H1 (cell line): ENCODE measurements around the gene KRT72. TPM values are rescaled to one million over a fixed set of nuclear protein-coding genes. Genes with fewer than 3 reads are reported as not detected.

Source experiments
- CTCF ChIA-PET: fragments of 300-600 bp; sonication (Branson Sonifier 250); formaldehyde crosslinking; loops from one replicate; lab custom pipeline; 2021; ENCODE audit not compliant: partially characterized antibody; lab: Charles Lee
- POLR2A ChIA-PET: fragments of 300-600 bp; sonication (Branson Sonifier 250); formaldehyde crosslinking; loops from one replicate; lab custom pipeline; 2021; ENCODE audit warnings: inconsistent platforms; ENCODE audit not compliant: partially characterized antibody; lab: Charles Lee
- DNase-seq, 2 experiments: peaks; one replicate each; pipeline versions ENCODE4 v3.0.0 to v3.0.0-alpha.2; 2010 to 2022; ENCODE audit warnings: low spot score in 2 of 2, low read depth in 1 of 2, mixed read lengths in 1 of 2
- FAIRE-seq: peaks from 2 replicates; lab custom pipeline; 2011; peaks lifted over from hg19 to GRCh38; lab: Jason Lieb, UNC
- H2AFZ ChIP-seq: 2 replicates; pipeline ENCODE4 v1.8.1; 2012; ENCODE audit warnings: low read length, inconsistent platforms
- H2AK5ac ChIP-seq: 2 replicates; pipeline ENCODE4 v1.6.1; 2013; ENCODE audit warnings: low read depth, low read length
- H2BK120ac ChIP-seq: replicated peaks from 2 replicates; pipeline ENCODE3; 2013; ENCODE audit warnings: low read depth, low read length, inconsistent platforms
- H2BK12ac ChIP-seq: 2 replicates; pipeline ENCODE4 v1.6.1; 2013; ENCODE audit warnings: low read depth, low read length
- H2BK15ac ChIP-seq: 2 replicates; pipeline ENCODE4 v1.6.1; 2013; ENCODE audit warnings: low read length
- H2BK20ac ChIP-seq: 2 replicates; pipeline ENCODE4 v1.6.1; 2013; ENCODE audit warnings: low read length
- H2BK5ac ChIP-seq: 2 replicates; pipeline ENCODE4 v1.6.1; 2013; ENCODE audit warnings: low read depth, low read length
- H3K14ac ChIP-seq: 2 replicates; pipeline ENCODE4 v1.6.1; 2013; ENCODE audit warnings: inconsistent platforms; ENCODE audit not compliant: insufficient read length
- H3K18ac ChIP-seq: 2 replicates; pipeline ENCODE4 v1.6.1; 2013; ENCODE audit warnings: low read length; ENCODE audit errors: extremely low read depth
- H3K23ac ChIP-seq: 2 replicates; pipeline ENCODE4 v1.6.1; 2013; ENCODE audit warnings: inconsistent platforms; ENCODE audit not compliant: insufficient read length
- H3K23me2 ChIP-seq: 2 replicates; pipeline ENCODE4 v1.6.1; 2013; ENCODE audit warnings: low read depth, low read length
- H3K27ac ChIP-seq: 2 replicates; pipeline ENCODE4 v1.6.1; 2011; ENCODE audit warnings: low read depth, low read length, inconsistent platforms
- H3K27me3 ChIP-seq, 4 experiments: replicated peaks in 1 of 4; 1 replicate in 1 of 4; 2 replicates in 3 of 4; pipeline versions ENCODE4 v1.6.1 to v1.8.1; 2011 to 2013; ENCODE audit warnings: low read length in 3 of 4, mild to moderate bottlenecking in 3 of 4, inconsistent platforms in 2 of 4, mixed read lengths in 2 of 4, moderate library complexity in 1 of 4; ENCODE audit not compliant: control insufficient read depth in 3 of 4, insufficient read depth in 3 of 4; ENCODE audit errors: extremely low read depth in 1 of 4
- H3K36me3 ChIP-seq, 4 experiments: 2 replicates each; pipeline versions ENCODE4 v1.6.1 to v1.8.1; 2011 to 2013; ENCODE audit warnings: mild to moderate bottlenecking in 4 of 4, low read length in 3 of 4, moderate library complexity in 2 of 4, control low read depth in 1 of 4, inconsistent platforms in 1 of 4; ENCODE audit not compliant: insufficient read depth in 4 of 4, control insufficient read depth in 2 of 4
- H3K4ac ChIP-seq: replicated peaks from 2 replicates; pipeline ENCODE3; 2013; ENCODE audit warnings: low read length, low read depth, mixed read lengths, inconsistent platforms; ENCODE audit not compliant: insufficient read length
- H3K4me1 ChIP-seq, 4 experiments: replicated peaks in 1 of 4; 1 replicate in 1 of 4; 2 replicates in 3 of 4; pipeline versions ENCODE4 v1.6.1 to v1.8.1; 2011 to 2013; ENCODE audit warnings: low read length in 3 of 4, inconsistent platforms in 2 of 4, mixed read lengths in 1 of 4; ENCODE audit not compliant: insufficient read depth in 4 of 4, control insufficient read depth in 3 of 4
- H3K4me2 ChIP-seq, 2 experiments: 2 replicates each; pipeline versions ENCODE4 v1.6.1 to v1.8.1; 2011 to 2013; ENCODE audit warnings: low read depth in 2 of 2, low read length in 2 of 2, control low read depth in 1 of 2, inconsistent platforms in 1 of 2, mild to moderate bottlenecking in 1 of 2; ENCODE audit not compliant: insufficient read depth in 1 of 2
- H3K4me3 ChIP-seq, 4 experiments: fragments of 200-600, 300-600 bp in 1 of 4; sonication (generic), shearing (Covaris generic), sonication (Bioruptor Twin) in 1 of 4; 2 replicates each; pipeline versions ENCODE4 v1.5.1 to v1.8.1; 2011 to 2016; ENCODE audit warnings: low read length in 4 of 4, low read depth in 3 of 4, control low read depth in 2 of 4, inconsistent platforms in 2 of 4, mild to moderate bottlenecking in 2 of 4, mixed read lengths in 1 of 4, moderate library complexity in 1 of 4; ENCODE audit not compliant: insufficient read depth in 2 of 4; ENCODE audit errors: extremely low read depth in 1 of 4
- H3K56ac ChIP-seq: replicated peaks from 2 replicates; pipeline ENCODE3; 2013; ENCODE audit warnings: low read depth, mild to moderate bottlenecking, mixed read lengths, low read length, inconsistent platforms; ENCODE audit not compliant: insufficient read length
- H3K79me1 ChIP-seq: 2 replicates; pipeline ENCODE4 v1.6.1; 2013; ENCODE audit warnings: low read depth, low read length, control low read depth
- H3K79me2 ChIP-seq, 2 experiments: 2 replicates each; pipeline versions ENCODE4 v1.6.1 to v1.8.1; 2012 to 2013; ENCODE audit warnings: low read length in 2 of 2, mild to moderate bottlenecking in 2 of 2, inconsistent platforms in 1 of 2; ENCODE audit not compliant: insufficient read depth in 2 of 2, control insufficient read depth in 1 of 2
- H3K9ac ChIP-seq, 4 experiments: replicated peaks in 1 of 4; 1 replicate in 1 of 4; 2 replicates in 3 of 4; pipeline versions ENCODE4 v1.6.1 to v1.8.1; 2011 to 2013; ENCODE audit warnings: low read depth in 3 of 4, low read length in 3 of 4, control low read depth in 2 of 4, mild to moderate bottlenecking in 2 of 4, moderate library complexity in 2 of 4, inconsistent platforms in 1 of 4; ENCODE audit errors: extremely low read depth in 1 of 4
- H3K9me3 ChIP-seq, 2 experiments: 2 replicates each; pipeline versions ENCODE4 v1.6.1 to v1.8.1; 2012 to 2013; ENCODE audit warnings: mild to moderate bottlenecking in 2 of 2, moderate library complexity in 2 of 2, control low read depth in 1 of 2, inconsistent platforms in 1 of 2, low read depth in 1 of 2, low read length in 1 of 2, mixed read lengths in 1 of 2; ENCODE audit not compliant: insufficient read depth in 2 of 2
- H4K20me1 ChIP-seq, 2 experiments: replicated peaks in 1 of 2; 2 replicates each; pipeline versions ENCODE3 to v1.8.1; 2011 to 2013; ENCODE audit warnings: inconsistent platforms in 2 of 2, low read length in 2 of 2, mild to moderate bottlenecking in 1 of 2; ENCODE audit not compliant: insufficient read depth in 2 of 2, control insufficient read depth in 1 of 2
- H4K5ac ChIP-seq: 2 replicates; pipeline ENCODE4 v1.6.1; 2013; ENCODE audit warnings: low read length, low read depth, mixed read lengths, inconsistent platforms; ENCODE audit not compliant: insufficient read length
- H4K8ac ChIP-seq: 2 replicates; pipeline ENCODE4 v1.8.0; 2013; ENCODE audit warnings: mild to moderate bottlenecking, moderate library complexity, low read length, inconsistent platforms; ENCODE audit not compliant: insufficient read depth; ENCODE audit errors: extremely low read depth
- H4K91ac ChIP-seq: replicated peaks from 2 replicates; pipeline ENCODE3; 2013; ENCODE audit warnings: low read length, mixed read lengths, inconsistent platforms; ENCODE audit not compliant: insufficient read length
- BCL11A ChIP-seq, 2 experiments: IDR thresholded peaks; one replicate each; pipeline ENCODE4 v1.6.1; 2011; ENCODE audit warnings: low read depth in 2 of 2, low read length in 2 of 2, mild to moderate bottlenecking in 2 of 2
- BRCA1 ChIP-seq: IDR thresholded peaks from 2 replicates; pipeline ENCODE4 v1.6.1; 2012; ENCODE audit warnings: low read depth, low read length, improper control_type of control experiment
- CHD2 ChIP-seq: IDR thresholded peaks from 2 replicates; pipeline ENCODE4 v1.6.1; 2012; ENCODE audit warnings: low read length, improper control_type of control experiment
- CTBP2 ChIP-seq: IDR thresholded peaks from 2 replicates; pipeline ENCODE4 v1.7.0; 2011; ENCODE audit warnings: borderline replicate concordance, mild to moderate bottlenecking, moderate library complexity, mixed read lengths, low read length; ENCODE audit not compliant: insufficient read depth, insufficient read length
- JUND ChIP-seq: IDR thresholded peaks from 2 replicates; pipeline ENCODE4 v1.6.1; 2011; ENCODE audit warnings: mild to moderate bottlenecking, improper control_type of control experiment, low read length
- KDM4A ChIP-seq: IDR thresholded peaks from one replicate; pipeline ENCODE4 v1.7.1; 2012; ENCODE audit warnings: low read depth, mild to moderate bottlenecking, moderate library complexity, low read length, inconsistent platforms; ENCODE audit not compliant: severe bottlenecking
- KDM5A ChIP-seq: fragments of 200-600 bp; IDR thresholded peaks from 2 replicates; pipeline ENCODE4 v1.7.1; 2012; ENCODE audit warnings: mild to moderate bottlenecking, low read length, inconsistent platforms, mixed read lengths
- NANOG ChIP-seq: IDR thresholded peaks from 2 replicates; pipeline ENCODE4 v1.6.1; 2011; ENCODE audit warnings: low read length, low read depth, mild to moderate bottlenecking, inconsistent platforms; ENCODE audit not compliant: insufficient read depth, poor library complexity, severe bottlenecking
- NRF1 ChIP-seq: IDR thresholded peaks from 2 replicates; pipeline ENCODE4 v1.6.1; 2011; ENCODE audit warnings: mild to moderate bottlenecking, low read depth, low read length, improper control_type of control experiment
- PHF8 ChIP-seq: fragments of 200-600 bp; sonication (generic); conservative IDR thresholded peaks from 2 replicates; pipeline ENCODE4 v1.7.1; 2012; ENCODE audit warnings: low read depth, mild to moderate bottlenecking, inconsistent platforms, low read length, moderate library complexity
- POLR2A ChIP-seq, 2 experiments: IDR thresholded peaks; 1 replicate in 1 of 2; 2 replicates in 1 of 2; pipeline ENCODE4 v1.6.1; 2011; ENCODE audit warnings: low read depth in 2 of 2, low read length in 2 of 2, mild to moderate bottlenecking in 2 of 2; ENCODE audit errors: control extremely low read depth in 1 of 2
- RFX5 ChIP-seq: IDR thresholded peaks from 2 replicates; pipeline ENCODE4 v1.6.1; 2011; ENCODE audit warnings: low read depth, low read length, improper control_type of control experiment, borderline replicate concordance
- SIN3A ChIP-seq, 2 experiments: IDR thresholded peaks in 1 of 2; conservative IDR thresholded peaks in 1 of 2; 2 replicates each; pipeline ENCODE4 v1.6.1; 2011 to 2012; ENCODE audit warnings: low read length in 2 of 2, improper control_type of control experiment in 1 of 2, low read depth in 1 of 2, mild to moderate bottlenecking in 1 of 2
- YY1 ChIP-seq: IDR thresholded peaks from 2 replicates; pipeline ENCODE4 v1.6.1; 2011; ENCODE audit warnings: low read depth, mild to moderate bottlenecking, low read length
- WGBS, 2 experiments: shearing (Covaris generic) in 1 of 2; methylation state at CpG; one replicate each; pipeline versions ENCODE4 v1.1.6 to v1.1.7; 2013 to 2015; ENCODE audit warnings: low lambda C conversion rate in 2 of 2, mixed read lengths in 2 of 2, inconsistent platforms in 1 of 2, low coverage in 1 of 2, missing lambda C conversion rate in 1 of 2; ENCODE audit not compliant: insufficient replicate concordance in 2 of 2, insufficient coverage in 1 of 2, insufficient read length in 1 of 2; ENCODE audit errors: extremely low coverage in 1 of 2, missing lambda C conversion rate in 1 of 2; 5-methylcytosine and 5-hydroxymethylcytosine counted together
- polyA plus RNA-seq, 7 experiments: library from polyadenylated mRNA; depleted of rRNA in 3 of 7; stranded (reverse) in 5 of 7; unstranded in 2 of 7; fragments of >200 nt in 5 of 7; fragments of 200-250 nt in 2 of 7; gene quantifications; 1 replicate in 5 of 7; 2 replicates in 1 of 7; 4 replicates in 1 of 7; pipeline versions ENCODE4 v1.2.1 to v1.2.3, GENCODE V29; 2011 to 2013; ENCODE audit warnings: missing spikeins in 2 of 7, mixed read lengths in 2 of 7
- total RNA-seq: library from RNA; stranded (reverse); fragmentation: NEBNext Ultra II Directional; extraction: Animal tissue kit (Norgen Biotek cat#: 25700); gene quantifications from 2 replicates; pipeline ENCODE4 v1.2.1, GENCODE V29; 2021
- TF ChIP-seq, protein P1 (sequence below): IDR thresholded peaks from 2 replicates; pipeline ENCODE4 v1.6.1; 2012; ENCODE audit warnings: inconsistent platforms

Gene KRT72
- total and polyA plus RNA-seq, 2 of the 8 experiments (the other 6 are each of a cell fraction or from before 2014, with no cell fraction given) = not detected

DNA sequence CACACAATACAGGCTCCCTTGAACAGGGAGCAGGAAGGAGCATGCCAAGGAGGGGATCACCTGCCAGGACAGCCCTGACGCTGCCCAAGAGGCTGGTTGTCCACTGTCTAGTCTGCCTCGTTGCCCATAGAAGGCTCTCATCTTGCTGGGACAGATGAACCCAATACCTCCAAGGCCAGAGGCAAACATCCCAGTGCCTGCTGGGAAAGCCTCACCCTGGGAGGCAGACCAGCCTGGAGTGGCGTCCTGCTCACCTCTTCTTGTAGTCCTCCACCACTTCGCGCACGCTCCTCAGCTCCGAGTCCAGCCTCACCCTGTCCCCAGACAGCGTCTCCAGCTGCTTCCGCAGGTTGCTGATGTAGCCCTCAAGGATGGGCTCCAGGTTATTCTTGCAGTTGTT, 14.6 kb upstream of the KRT72 start:
- Histone ChIP-seq H4K5ac (no peak overlapping the region), H3K4ac (no peak overlapping the region), H2AFZ (no peak overlapping the region), H3K23me2 (no peaks in the 10 kb centered on the region), H3K36me3 (no peaks in the 10 kb centered on the region), H3K18ac (no peak overlapping the region), H2BK5ac (no peak overlapping the region), H2AK5ac (no peak overlapping the region), H3K79me1 (no peaks in the 10 kb centered on the region), H3K14ac (no peak overlapping the region), H3K27me3 (no peaks in the 10 kb centered on the region), H3K79me2 (no peaks in the 10 kb centered on the region), H3K4me2 (no peak overlapping the region), H4K8ac (no peak overlapping the region), H3K23ac (no peak overlapping the region), H4K20me1 (no peaks in the 10 kb centered on the region), H2BK12ac (no peak overlapping the region), H2BK120ac (no peak overlapping the region), H3K27ac (no peak overlapping the region), H4K91ac (no peak overlapping the region), H3K9ac (no peak overlapping the region), H3K4me3 (no peak overlapping the region), H3K9me3 (no peaks in the 10 kb centered on the region), H3K56ac (no peak overlapping the region), H2BK20ac (no peak overlapping the region), H2BK15ac (no peak overlapping the region), H3K4me1 (no peaks in the 10 kb centered on the region; a peak in 1 of 7 replicates)
- POLR2A ChIA-PET = no interaction called here
- DNase-seq = peak in 1 of 2 experiments; percentile 23
- WGBS, 2 experiments = 90% methylated on average over 9 of the region's 9 CpGs; no CpG with 5 or more reads in 1 of the 2 experiments
- CTCF ChIA-PET = interaction anchor here (2.0 kb wide), 1 partner anchor 33 kb away, joined by 5 read pairs; no protein-coding TSS in a partner anchor
- FAIRE-seq = no peak
- no peak for TF ChIP-seq BRCA1
- no peak for TF ChIP-seq BCL11A (IDR thresholded peaks at IDR 0.05; ENCODE audit: low read depth in 2 of 2, low read length in 2 of 2)
- no peak for TF ChIP-seq SIN3A (conservative IDR thresholded peaks at IDR 0.05 in 1 of 2, IDR thresholded peaks at IDR 0.05 in 1 of 2; ENCODE audit: low read depth in 1 of 2, low read length in 2 of 2)
- TF ChIP-seq RFX5 = no peak
- TF ChIP-seq YY1 = no peak
- no peak for TF ChIP-seq KDM5A
- TF ChIP-seq, protein P1, sequence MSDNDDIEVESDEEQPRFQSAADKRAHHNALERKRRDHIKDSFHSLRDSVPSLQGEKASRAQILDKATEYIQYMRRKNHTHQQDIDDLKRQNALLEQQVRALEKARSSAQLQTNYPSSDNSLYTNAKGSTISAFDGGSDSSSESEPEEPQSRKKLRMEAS = no peak
- TF ChIP-seq CTBP2 = no peak
- no peak for TF ChIP-seq PHF8
- TF ChIP-seq KDM4A = no peak
- TF ChIP-seq NRF1 = no peak
- TF ChIP-seq JUND = no peak
- no peak for TF ChIP-seq NANOG
- no peak for TF ChIP-seq POLR2A (IDR thresholded peaks at IDR 0.05; ENCODE audit: control extremely low read depth in 1 of 2, low read depth in 2 of 2, low read length in 2 of 2)
- TF ChIP-seq CHD2 = no peak
